Dermis microvascular lymphatic vessel endothelial cell (primary cell): ENCODE data around the gene UPF1. TPM values are rescaled to one million over a fixed set of nuclear protein-coding genes. Genes with fewer than 3 reads are reported as not detected.
"Not testable (repeated sequence)": the region's sequence is repeated elsewhere in the genome, so short reads cannot be mapped to it uniquely, and the experiment has no call there.

Experiments used
- DNase-seq, 2 donors: peaks; one replicate each; pipeline versions ENCODE4 v3.0.0 to v3.0.0-alpha.2; 2010; ENCODE audit warnings: low read depth in 2 of 2
- total RNA-seq: library from RNA; depleted of rRNA; stranded (reverse); fragments of >200 nt; gene quantifications from 2 replicates; pipeline ENCODE4 v1.2.1, GENCODE V29; 2014

The UPF1 gene
- total RNA-seq, 1 donor from 2014 or later: 40.2 TPM

- no peak for DNase-seq
These were observed 65.6 kb downstream of the UPF1 start for GRCh38 chr19:18897094-18898029.

- DNase-seq: no peak
These were observed 66.4 kb downstream of the UPF1 start for GRCh38 chr19:18898081-18898606.

GRCh38 chr19:18898607-18899408, 67.0 kb downstream of the UPF1 start:
- no peak for DNase-seq

- no peak for DNase-seq
These were observed 68.1 kb downstream of the UPF1 start for GRCh38 chr19:18899624-18900560.

GRCh38 chr19:18900700-18901481, 69.1 kb downstream of the UPF1 start:
- DNase-seq: no peak

- no peak for DNase-seq
These were observed 69.7 kb downstream of the UPF1 start for GRCh38 chr19:18901491-18901890.

- DNase-seq: not testable (repeated sequence)
These were observed 70.8 kb downstream of the UPF1 start for GRCh38 chr19:18902519-18902918.

GRCh38 chr19:18903156-18904037, 71.6 kb downstream of the UPF1 start:
- no peak for DNase-seq

- no peak for DNase-seq
These were observed 72.7 kb downstream of the UPF1 start for GRCh38 chr19:18904334-18905057.

GRCh38 chr19:18905058-18905456, 73.3 kb downstream of the UPF1 start:
- DNase-seq: no peak

GRCh38 chr19:18905513-18906236, 73.9 kb downstream of the UPF1 start:
- no peak for DNase-seq

- no peak for DNase-seq
These were observed 75.1 kb downstream of the UPF1 start for GRCh38 chr19:18906605-18907519.

GRCh38 chr19:18908917-18909619, 77.3 kb downstream of the UPF1 start:
- no peak for DNase-seq

GRCh38 chr19:18910010-18910409, 78.3 kb downstream of the UPF1 start:
- no peak for DNase-seq

- DNase-seq: no peak
These were observed 79.2 kb downstream of the UPF1 start for GRCh38 chr19:18910801-18911436.

GRCh38 chr19:18912933-18913332, 81.2 kb downstream of the UPF1 start:
- no peak for DNase-seq
